Regular cardiac myocyte (primary cell): ENCODE data around the gene ZNF264. TPM values are rescaled to one million over a fixed set of nuclear protein-coding genes. Genes with fewer than 3 reads are reported as not detected.

ENCODE experiments used
- total RNA-seq: library from RNA; depleted of rRNA; stranded (reverse); fragments of >200 nt; gene quantifications from 2 replicates; pipeline ENCODE4 v1.2.3, GENCODE V29; 2014

ZNF264 gene
- 24.9 and 38.3 TPM in 2 replicates for total RNA-seq

DNA sequence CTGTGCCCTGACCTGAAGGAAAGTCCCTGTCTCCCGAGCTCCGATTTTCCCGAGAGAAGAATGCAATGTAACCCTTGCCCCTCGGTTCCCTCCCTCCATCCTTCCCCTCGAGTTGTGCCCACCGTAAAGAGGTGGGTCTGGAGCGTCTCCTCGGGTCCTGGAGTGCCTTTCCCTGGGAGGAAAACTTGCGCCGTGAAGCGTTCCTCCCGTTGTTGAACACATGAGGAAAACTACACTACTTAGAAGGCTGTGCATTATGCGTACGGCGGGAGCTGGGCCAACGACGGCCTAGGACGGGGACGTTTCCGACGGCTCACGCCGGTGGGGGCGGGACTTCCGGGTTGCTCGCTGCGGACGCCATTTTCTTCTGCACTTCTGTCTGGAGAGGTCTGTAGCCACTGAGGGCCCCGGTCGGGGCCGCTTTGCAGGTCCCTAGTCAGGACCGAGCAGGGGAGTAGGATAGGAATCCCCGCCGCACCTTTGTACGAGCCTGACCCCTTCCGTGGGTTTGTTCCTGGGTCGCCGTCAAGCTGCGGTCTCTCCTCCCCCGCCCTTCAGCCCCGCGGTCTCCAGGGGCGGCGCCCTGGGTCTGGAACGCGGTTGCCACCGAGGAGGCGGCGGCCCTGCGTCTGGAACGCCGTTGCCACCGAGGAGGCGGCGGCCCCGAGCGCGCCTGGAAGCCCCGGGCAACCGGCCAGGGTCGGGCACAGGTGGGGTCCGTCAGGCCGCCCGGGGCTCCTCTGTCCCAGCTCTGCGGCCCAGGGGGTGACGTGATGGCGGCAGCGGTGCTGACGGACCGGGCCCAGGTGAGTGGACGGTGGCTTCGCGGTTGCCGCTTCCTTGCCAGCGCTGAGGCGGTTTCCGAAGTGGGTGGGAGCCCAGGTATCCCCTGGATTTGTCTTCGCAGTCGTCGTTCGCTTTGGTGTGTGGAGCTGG lies at the start of gene ZNF264:
Gene ZNF264 (plus strand): TSS at position 360 of the 936 bp plus-strand sequence. CDS start 414 bp downstream, at position 774.

DNA sequence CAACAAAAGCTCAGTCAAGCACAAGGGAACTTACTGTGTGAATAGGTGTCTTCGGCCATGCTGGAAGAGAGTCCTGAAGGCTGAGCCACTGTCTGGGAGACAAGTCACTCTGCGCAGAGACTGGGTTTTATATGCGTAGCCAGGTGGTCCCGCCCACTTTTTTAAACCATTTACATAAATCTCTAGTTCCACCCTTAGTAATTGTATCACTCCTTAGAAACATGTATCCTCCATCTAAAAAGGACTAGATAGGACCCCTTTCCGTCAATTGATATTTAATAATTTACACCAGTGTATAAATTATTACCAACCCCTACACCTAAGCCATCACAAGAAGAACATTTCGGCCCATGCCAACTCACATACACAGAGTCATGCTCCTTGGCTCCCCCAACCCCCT lies 23.9 kb upstream of the ZNF264 start, which contains the start of gene DUXA:
Gene DUXA (minus strand): TSS at position 101 of the 400 bp plus-strand sequence. CDS start 42 bp downstream, at position 59.

DNA sequence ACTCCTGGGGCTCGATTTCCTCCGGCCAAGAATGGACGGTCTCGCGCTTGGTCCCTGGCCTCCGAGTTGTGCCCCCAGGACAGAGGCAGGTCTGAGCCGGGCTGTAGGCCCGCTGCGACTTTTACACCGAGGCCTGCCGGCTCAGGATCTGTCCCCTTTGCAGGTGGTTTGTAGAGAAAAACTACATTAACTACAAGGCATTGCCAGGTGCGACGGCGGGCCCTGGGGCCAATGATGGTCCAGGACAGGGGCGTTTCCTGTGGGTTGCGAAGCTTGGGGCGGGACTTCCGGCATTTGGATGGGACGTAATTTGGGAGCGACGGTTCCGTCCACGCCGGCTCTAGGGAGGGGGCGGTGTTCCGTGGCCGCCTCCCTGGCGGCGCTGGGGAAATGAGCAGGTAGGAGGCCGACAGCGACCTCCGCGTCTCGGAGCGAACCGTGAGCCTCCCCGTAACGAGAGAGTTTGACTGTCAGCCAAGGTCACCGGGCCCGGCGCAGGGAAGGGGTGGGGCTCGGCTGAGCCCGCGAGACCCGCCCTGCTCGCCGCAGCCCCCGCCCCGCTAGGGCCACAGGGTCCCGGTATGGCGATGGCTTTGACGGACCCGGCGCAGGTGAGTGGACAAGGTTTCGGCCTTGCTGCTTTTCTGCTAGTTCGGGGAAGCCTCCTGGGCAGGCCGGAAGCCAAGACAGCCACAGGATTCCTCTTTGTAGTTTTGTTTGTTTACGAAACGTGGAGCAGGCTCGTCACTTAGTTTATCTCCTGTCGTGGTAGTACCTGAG lies 49.2 kb downstream of the ZNF264 start, which contains the start of gene ZNF805:
Gene ZNF805 (plus strand): TSS at position 322 of the 780 bp plus-strand sequence. CDS start 260 bp downstream, at position 582.

Other genes with a start within 250 kb of the ZNF264 start
- gene USP29, start 71.5 kb upstream of the ZNF264 start, total RNA-seq: not detected in 2 replicates
- not detected in 2 replicates for gene ZIM3, start 46.3 kb upstream of the ZNF264 start, total RNA-seq
- not detected in 2 replicates for gene DUXA, start 24.0 kb upstream of the ZNF264 start, total RNA-seq
- 0.56 and 0.96 TPM in 2 replicates for gene AURKC, start 39.5 kb downstream of the ZNF264 start, total RNA-seq
- gene ZNF805, start 49.1 kb downstream of the ZNF264 start, total RNA-seq: 24.0 and 36.6 TPM in 2 replicates
- 50.2 and 95.0 TPM in 2 replicates for gene ZNF460, start 89.0 kb downstream of the ZNF264 start, total RNA-seq
- 9.2 and 9.6 TPM in 2 replicates for gene ZNF543, start 129.0 kb downstream of the ZNF264 start, total RNA-seq
- gene ZNF304, start 159.8 kb downstream of the ZNF264 start, total RNA-seq: 11.0 and 11.1 TPM in 2 replicates
- gene TRAPPC2B, start 172.1 kb downstream of the ZNF264 start, total RNA-seq: 12.1 and 15.2 TPM in 2 replicates
- 3.6 and 5.9 TPM in 2 replicates for gene ZNF547, start 172.1 kb downstream of the ZNF264 start, total RNA-seq
- 17.3 and 38.6 TPM in 2 replicates for gene ZNF548, start 198.4 kb downstream of the ZNF264 start, total RNA-seq
- gene ZNF17, start 219.7 kb downstream of the ZNF264 start, total RNA-seq: 9.8 and 9.9 TPM in 2 replicates
- 7.0 and 9.8 TPM in 2 replicates for gene ZNF749, start 243.8 kb downstream of the ZNF264 start, total RNA-seq